ENCODE results near the gene CAV1.

CAV1 gene

GRCh38 chr7:116560021-116560970 lies 35.5 kb downstream of the CAV1 start:
- DNase-seq, result no peak

- DNase-seq, result no peak
Observed at GRCh38 chr7:116561697-116562483, 37.1 kb downstream of the CAV1 start.

- no peak for DNase-seq
Observed at GRCh38 chr7:116562529-116563121, 37.8 kb downstream of the CAV1 start.

- DNase-seq, result no peak
Observed at GRCh38 chr7:116565981-116566380, 41.1 kb downstream of the CAV1 start.

- no peak for DNase-seq
Observed at GRCh38 chr7:116566666-116567065, 41.8 kb downstream of the CAV1 start.

GRCh38 chr7:116569737-116570136 lies 44.9 kb downstream of the CAV1 start:
- no peak for DNase-seq

GRCh38 chr7:116570306-116570705 lies 45.5 kb downstream of the CAV1 start:
- DNase-seq, result no peak

- no peak for DNase-seq
Observed at GRCh38 chr7:116571037-116571436, 46.2 kb downstream of the CAV1 start.

- DNase-seq, result no peak
Observed at GRCh38 chr7:116571552-116571951, 46.7 kb downstream of the CAV1 start.

- no peak for DNase-seq
Observed at GRCh38 chr7:116572036-116572435, 47.2 kb downstream of the CAV1 start.

- no peak for DNase-seq
Observed at GRCh38 chr7:116573541-116573940, 48.7 kb downstream of the CAV1 start.

GRCh38 chr7:116574025-116574822 lies 49.4 kb downstream of the CAV1 start:
- DNase-seq, result no peak

GRCh38 chr7:116575853-116576252 lies 51.0 kb downstream of the CAV1 start:
- no peak for DNase-seq

- no peak for DNase-seq
Observed at GRCh38 chr7:116576350-116577319, 51.8 kb downstream of the CAV1 start.

GRCh38 chr7:116577320-116577871 lies 52.6 kb downstream of the CAV1 start:
- DNase-seq, result no peak

GRCh38 chr7:116578526-116578925 lies 53.7 kb downstream of the CAV1 start:
- no peak for DNase-seq

GRCh38 chr7:116579322-116579721 lies 54.5 kb downstream of the CAV1 start:
- no peak for DNase-seq

GRCh38 chr7:116579835-116580234 lies 55.0 kb downstream of the CAV1 start:
- no peak for DNase-seq

- no peak for DNase-seq
Observed at GRCh38 chr7:116582164-116582732, 57.4 kb downstream of the CAV1 start.

GRCh38 chr7:116582806-116583444 lies 58.1 kb downstream of the CAV1 start:
- DNase-seq, result no peak

Measured in CD4-positive, alpha-beta T cell treated with Interleukin-6 for 4 hours (primary cell).